ENCODE measurements around the gene DLEC1. TPM values are rescaled to one million over a fixed set of nuclear protein-coding genes. Genes with fewer than 3 reads are reported as not detected.

Gene DLEC1
- total and polyA plus RNA-seq, 2 of the 4 experiments (the other 2 are of a cell fraction): 0.03 TPM; not detected in 1

- dilution Hi-C loops (cut with HindIII; ENCODE audit: low sequenced_read_pairs, unreplicated experiment): no loop called here
- H2BK20ac ChIP-seq (ENCODE audit: low read depth, low read length): no peak overlapping the region
- BruUV-seq (replicated peaks): no TSS peak
Observed at GRCh38 chr3:38002291-38002876, 36.6 kb upstream of the DLEC1 start.

More at GRCh38 chr3:38002291-38002876, 36.6 kb upstream of the DLEC1 start:
- peaks cover 3% of the 10 kb centered on the region in 2 experiments; a peak in 1 of 4 replicates for H3K79me1 ChIP-seq (ENCODE audit: low read depth in 1 of 2, low read length in 2 of 2)
- H2BK120ac ChIP-seq (ENCODE audit: low read depth, low read length): no peak overlapping the region
- POLR2A ChIA-PET (ENCODE audit: unreplicated experiment): no interaction called here
- H3K9ac ChIP-seq (ENCODE audit: low read depth, low read length): no peak overlapping the region
- in situ Hi-C loops (cut with MboI; ENCODE audit: low sequenced_read_pairs): no loop called here
- H3K4me1 ChIP-seq (ENCODE audit: control insufficient read depth, insufficient read depth, low read length): peaks cover 10% of the 10 kb centered on the region
- H2AK9ac ChIP-seq (replicated peaks; ENCODE audit: low read depth, low read length, poor library complexity): no peak overlapping the region
- H2BK5ac ChIP-seq (ENCODE audit: low read depth, low read length, poor library complexity, severe bottlenecking): no peak overlapping the region
- H2BK15ac ChIP-seq (ENCODE audit: low read depth, low read length): no peak overlapping the region
- DNase-seq (no peak), ATAC-seq (ENCODE audit: low read depth) (no peak)
- no peak overlapping the region for H3K18ac ChIP-seq (ENCODE audit: low read depth, low read length)
- WGBS, 2 experiments (ENCODE audit: extremely low coverage in 2 of 2, insufficient read length in 1 of 2): no CpG with 5 or more reads among the region's 6 CpGs
- no peak overlapping the region for H3K27ac ChIP-seq (ENCODE audit: insufficient read depth, low read length)
- H4K8ac ChIP-seq (ENCODE audit: low read depth in 2 of 2, low read length in 2 of 2): no peak overlapping the region
- no peak overlapping the region for H2AFZ ChIP-seq (replicated peaks; ENCODE audit: low read length, poor library complexity)
- H3K36me3 ChIP-seq (ENCODE audit: control insufficient read depth, insufficient read depth, low read length): peaks cover 11% of the 10 kb centered on the region; the same call in 1 of the 2 replicates
- H2AK5ac ChIP-seq (ENCODE audit: low read depth, low read length): no peak overlapping the region
- intact Hi-C loops (cut with micrococcal nuclease): no loop called here
- CTCF ChIA-PET: no interaction called here
- peaks cover 8% of the 10 kb centered on the region; the same call in 1 of the 2 replicates for H4K20me1 ChIP-seq (ENCODE audit: insufficient read depth, low read length)
- H3K14ac ChIP-seq (replicated peaks; ENCODE audit: low read depth, low read length): no peak overlapping the region
- H3K9me3 ChIP-seq (ENCODE audit: control insufficient read depth, insufficient read depth, low read length): no peaks in the 10 kb centered on the region
- H3K9me1 ChIP-seq (ENCODE audit: insufficient read depth, low read length): peaks cover 12% of the 10 kb centered on the region
- H4K5ac ChIP-seq (ENCODE audit: low read depth, low read length): no peak overlapping the region
- H3K56ac ChIP-seq (ENCODE audit: extremely low read depth, insufficient read depth, low read length): no peak overlapping the region
- H3K23ac ChIP-seq (ENCODE audit: low read depth, low read length): no peak overlapping the region
- no peak overlapping the region for H3K4ac ChIP-seq (ENCODE audit: low read depth, low read length)
- H4K91ac ChIP-seq (ENCODE audit: insufficient read depth, low read depth, low read length): no peak overlapping the region
- H3K27me3 ChIP-seq (ENCODE audit: control insufficient read depth, insufficient read depth, low read length): no peaks in the 10 kb centered on the region
- no peak overlapping the region for H3K4me3 ChIP-seq (ENCODE audit: insufficient read depth, low read depth, low read length)
- no peak overlapping the region for H3K4me2 ChIP-seq (ENCODE audit: low read depth, low read length)
- no peak for TF ChIP-seq RAD21 (IDR thresholded peaks at IDR 0.05; ENCODE audit: low read length)
- no peak for TF ChIP-seq MXI1 (IDR thresholded peaks at IDR 0.05; ENCODE audit: borderline replicate concordance, low read depth, low read length)
- TF ChIP-seq RFX5 (IDR thresholded peaks at IDR 0.05; ENCODE audit: low read depth, low read length): no peak
- no peak for TF ChIP-seq FOS (IDR thresholded peaks at IDR 0.05; ENCODE audit: low read depth, low read length)
- TF ChIP-seq CHD1 (IDR thresholded peaks at IDR 0.05; ENCODE audit: low read depth, low read length): no peak
- TF ChIP-seq MAFK (IDR thresholded peaks at IDR 0.05; ENCODE audit: low read depth, low read length): no peak
- no peak for TF ChIP-seq USF2 (IDR thresholded peaks at IDR 0.05; ENCODE audit: low read depth, low read length)
- no peak for TF ChIP-seq NFE2L2 (IDR thresholded peaks at IDR 0.05; ENCODE audit: low read depth, low read length)
- TF ChIP-seq POLR2A (IDR thresholded peaks at IDR 0.05; ENCODE audit: low read depth, low read length): no peak
- TF ChIP-seq, protein P1, sequence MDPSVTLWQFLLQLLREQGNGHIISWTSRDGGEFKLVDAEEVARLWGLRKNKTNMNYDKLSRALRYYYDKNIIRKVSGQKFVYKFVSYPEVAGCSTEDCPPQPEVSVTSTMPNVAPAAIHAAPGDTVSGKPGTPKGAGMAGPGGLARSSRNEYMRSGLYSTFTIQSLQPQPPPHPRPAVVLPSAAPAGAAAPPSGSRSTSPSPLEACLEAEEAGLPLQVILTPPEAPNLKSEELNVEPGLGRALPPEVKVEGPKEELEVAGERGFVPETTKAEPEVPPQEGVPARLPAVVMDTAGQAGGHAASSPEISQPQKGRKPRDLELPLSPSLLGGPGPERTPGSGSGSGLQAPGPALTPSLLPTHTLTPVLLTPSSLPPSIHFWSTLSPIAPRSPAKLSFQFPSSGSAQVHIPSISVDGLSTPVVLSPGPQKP (IDR thresholded peaks at IDR 0.05; ENCODE audit: borderline replicate concordance, low read depth, low read length): no peak
- no peak for TF ChIP-seq MAZ (IDR thresholded peaks at IDR 0.05; ENCODE audit: borderline replicate concordance, low read depth, low read length)
- no peak for TF ChIP-seq SMC3 (IDR thresholded peaks at IDR 0.05; ENCODE audit: low read depth, low read length)
- TF ChIP-seq RCOR1 (IDR thresholded peaks at IDR 0.05; ENCODE audit: insufficient replicate concordance, low read length): no peak
- no peak for TF ChIP-seq BHLHE40 (IDR thresholded peaks at IDR 0.05; ENCODE audit: low read depth, low read length)
- TF ChIP-seq CEBPB (IDR thresholded peaks at IDR 0.05; ENCODE audit: low read depth, low read length): no peak
- TF ChIP-seq, protein P2, sequence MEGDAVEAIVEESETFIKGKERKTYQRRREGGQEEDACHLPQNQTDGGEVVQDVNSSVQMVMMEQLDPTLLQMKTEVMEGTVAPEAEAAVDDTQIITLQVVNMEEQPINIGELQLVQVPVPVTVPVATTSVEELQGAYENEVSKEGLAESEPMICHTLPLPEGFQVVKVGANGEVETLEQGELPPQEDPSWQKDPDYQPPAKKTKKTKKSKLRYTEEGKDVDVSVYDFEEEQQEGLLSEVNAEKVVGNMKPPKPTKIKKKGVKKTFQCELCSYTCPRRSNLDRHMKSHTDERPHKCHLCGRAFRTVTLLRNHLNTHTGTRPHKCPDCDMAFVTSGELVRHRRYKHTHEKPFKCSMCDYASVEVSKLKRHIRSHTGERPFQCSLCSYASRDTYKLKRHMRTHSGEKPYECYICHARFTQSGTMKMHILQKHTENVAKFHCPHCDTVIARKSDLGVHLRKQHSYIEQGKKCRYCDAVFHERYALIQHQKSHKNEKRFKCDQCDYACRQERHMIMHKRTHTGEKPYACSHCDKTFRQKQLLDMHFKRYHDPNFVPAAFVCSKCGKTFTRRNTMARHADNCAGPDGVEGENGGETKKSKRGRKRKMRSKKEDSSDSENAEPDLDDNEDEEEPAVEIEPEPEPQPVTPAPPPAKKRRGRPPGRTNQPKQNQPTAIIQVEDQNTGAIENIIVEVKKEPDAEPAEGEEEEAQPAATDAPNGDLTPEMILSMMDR (conservative IDR thresholded peaks at IDR 0.05; ENCODE audit: low read depth, low read length): no peak
